Measurements from ENCODE around the gene FNDC1.

The FNDC1 gene

GRCh38 chr6:159303784-159304183 is 134.6 kb downstream of the FNDC1 start:
- Histone ChIP-seq H4K20me1 (ENCODE audit: insufficient read depth, low read length) (no peaks in the 10 kb centered on the region), H3K4me3 (ENCODE audit: low read depth, low read length, poor library complexity, severe bottlenecking) (no peak overlapping the region), H3K36me3 (ENCODE audit: insufficient read depth, low read length) (no peaks in the 10 kb centered on the region), H3K4me1 (ENCODE audit: insufficient read depth, low read length, severe bottlenecking) (no peaks in the 10 kb centered on the region), H3K9ac (ENCODE audit: low read length) (no peak overlapping the region), H2AFZ (ENCODE audit: low read length) (no peak overlapping the region), H3K27me3 (ENCODE audit: insufficient read depth, low read length) (no peaks in the 10 kb centered on the region), H3K9me2 (ENCODE audit: low read depth, low read length) (no peaks in the 10 kb centered on the region), H3K27ac (ENCODE audit: low read depth, low read length, poor library complexity, severe bottlenecking) (no peak overlapping the region), H3F3A (ENCODE audit: insufficient read depth, low read length) (no peaks in the 10 kb centered on the region), H3K79me2 (ENCODE audit: insufficient read depth, low read length) (no peaks in the 10 kb centered on the region), H3K4me2 (ENCODE audit: low read length) (no peak overlapping the region), H3K9me3 (ENCODE audit: low read length) (no peaks in the 10 kb centered on the region)
- TF ChIP-seq EZH2 (IDR thresholded peaks at IDR 0.05; ENCODE audit: borderline replicate concordance, low read length): no peak
- no peak for TF ChIP-seq CTCF (IDR thresholded peaks at IDR 0.05; ENCODE audit: low read length)

GRCh38 chr6:159304641-159305040 is 135.4 kb downstream of the FNDC1 start:
- Histone ChIP-seq H4K20me1 (ENCODE audit: insufficient read depth, low read length) (no peaks in the 10 kb centered on the region), H3K27ac (ENCODE audit: low read depth, low read length, poor library complexity, severe bottlenecking) (no peak overlapping the region), H3K36me3 (ENCODE audit: insufficient read depth, low read length) (no peaks in the 10 kb centered on the region), H3F3A (ENCODE audit: insufficient read depth, low read length) (no peaks in the 10 kb centered on the region), H3K4me2 (ENCODE audit: low read length) (no peak overlapping the region), H3K9me3 (ENCODE audit: low read length) (no peaks in the 10 kb centered on the region), H3K9ac (ENCODE audit: low read length) (no peak overlapping the region), H3K79me2 (ENCODE audit: insufficient read depth, low read length) (no peaks in the 10 kb centered on the region), H3K4me1 (ENCODE audit: insufficient read depth, low read length, severe bottlenecking) (no peaks in the 10 kb centered on the region), H2AFZ (ENCODE audit: low read length) (no peak overlapping the region), H3K27me3 (ENCODE audit: insufficient read depth, low read length) (no peaks in the 10 kb centered on the region), H3K9me2 (ENCODE audit: low read depth, low read length) (no peaks in the 10 kb centered on the region), H3K4me3 (ENCODE audit: low read depth, low read length, poor library complexity, severe bottlenecking) (no peak overlapping the region)
- TF ChIP-seq CTCF (IDR thresholded peaks at IDR 0.05; ENCODE audit: low read length) (no peak), EZH2 (IDR thresholded peaks at IDR 0.05; ENCODE audit: borderline replicate concordance, low read length) (no peak)

GRCh38 chr6:159305159-159305558 is 136.0 kb downstream of the FNDC1 start:
- H3K4me1 ChIP-seq (ENCODE audit: insufficient read depth, low read length, severe bottlenecking): no peaks in the 10 kb centered on the region
- no peaks in the 10 kb centered on the region for H3K9me2 ChIP-seq (ENCODE audit: low read depth, low read length)
- H4K20me1 ChIP-seq (ENCODE audit: insufficient read depth, low read length): no peaks in the 10 kb centered on the region
- TF ChIP-seq EZH2 (IDR thresholded peaks at IDR 0.05; ENCODE audit: borderline replicate concordance, low read length): no peak
- no peak for TF ChIP-seq CTCF (IDR thresholded peaks at IDR 0.05; ENCODE audit: low read length)
- H3K9me3 ChIP-seq (ENCODE audit: low read length): no peaks in the 10 kb centered on the region
- no peaks in the 10 kb centered on the region for H3K79me2 ChIP-seq (ENCODE audit: insufficient read depth, low read length)
- H3K9ac ChIP-seq (ENCODE audit: low read length): no peak overlapping the region
- H3K4me3 ChIP-seq (ENCODE audit: low read depth, low read length, poor library complexity, severe bottlenecking): no peak overlapping the region
- H3K27ac ChIP-seq (ENCODE audit: low read depth, low read length, poor library complexity, severe bottlenecking): no peak overlapping the region
- H3K27me3 ChIP-seq (ENCODE audit: insufficient read depth, low read length): no peaks in the 10 kb centered on the region
- no peak overlapping the region for H2AFZ ChIP-seq (ENCODE audit: low read length)
- H3K4me2 ChIP-seq (ENCODE audit: low read length): no peak overlapping the region
- H3F3A ChIP-seq (ENCODE audit: insufficient read depth, low read length): no peaks in the 10 kb centered on the region
- no peaks in the 10 kb centered on the region for H3K36me3 ChIP-seq (ENCODE audit: insufficient read depth, low read length)
